HG02973 (cell line): Measurements from ENCODE around the gene ZNF654.
"Not testable (repeated sequence)": the region's sequence is repeated elsewhere in the genome, so short reads cannot be mapped to it uniquely, and the experiment has no call there.

Source experiments
- ATAC-seq: cut with Tn5 transposase; IDR thresholded peaks from one replicate; pipeline ENCODE4 v1.9.1; 2021; ENCODE audit warnings: moderate library complexity; ENCODE audit not compliant: unreplicated experiment

The ZNF654 gene

DNA sequence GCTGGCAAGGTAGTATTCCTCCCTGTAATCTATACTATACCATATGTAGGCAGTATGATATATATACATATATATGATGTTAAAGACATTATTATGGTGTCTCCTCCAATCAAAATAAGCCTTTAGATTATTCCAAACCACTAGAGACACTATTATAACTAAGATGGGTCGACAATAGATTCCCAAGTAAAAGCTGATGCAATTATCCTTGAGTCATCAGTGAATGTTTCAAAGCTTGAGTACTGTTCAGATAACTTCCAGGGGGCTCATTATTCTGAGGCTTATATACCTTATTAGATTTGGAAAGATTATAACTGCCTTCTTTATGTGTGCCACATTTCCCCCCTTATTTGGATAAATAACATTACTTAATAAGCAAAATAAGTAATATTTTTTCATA, 78.8 kb downstream of the ZNF654 start:
- ATAC-seq: no peak

DNA sequence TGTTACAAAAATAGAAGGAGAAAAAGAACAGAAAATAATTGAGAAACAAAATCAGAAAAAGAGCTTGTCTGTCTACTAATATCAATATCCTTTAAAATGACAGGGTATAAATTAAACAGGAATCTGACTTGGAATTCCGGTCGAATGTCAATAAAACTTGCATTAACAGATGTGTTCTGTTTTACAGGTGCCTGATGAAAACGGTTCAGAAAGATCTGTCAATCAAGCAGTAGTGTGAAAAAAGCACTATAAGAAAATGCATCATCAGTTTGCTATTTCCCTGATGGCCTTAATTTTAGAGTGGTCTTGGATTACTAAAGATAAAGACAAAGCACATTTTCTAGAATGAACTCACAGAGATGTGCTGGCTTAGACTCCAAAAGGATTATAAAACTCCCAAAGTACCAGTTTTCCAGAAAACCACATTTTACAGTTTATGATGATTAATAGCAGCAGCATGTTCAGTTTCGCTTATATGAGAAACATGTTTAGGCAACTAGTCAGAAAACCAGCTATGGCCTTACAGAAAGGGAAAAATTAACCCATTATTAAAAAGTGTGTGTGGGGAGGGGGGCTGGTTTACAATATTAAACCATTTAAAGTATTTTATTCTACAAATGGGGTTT, 82.5 kb downstream of the ZNF654 start:
- ATAC-seq: peak; percentile 30

DNA sequence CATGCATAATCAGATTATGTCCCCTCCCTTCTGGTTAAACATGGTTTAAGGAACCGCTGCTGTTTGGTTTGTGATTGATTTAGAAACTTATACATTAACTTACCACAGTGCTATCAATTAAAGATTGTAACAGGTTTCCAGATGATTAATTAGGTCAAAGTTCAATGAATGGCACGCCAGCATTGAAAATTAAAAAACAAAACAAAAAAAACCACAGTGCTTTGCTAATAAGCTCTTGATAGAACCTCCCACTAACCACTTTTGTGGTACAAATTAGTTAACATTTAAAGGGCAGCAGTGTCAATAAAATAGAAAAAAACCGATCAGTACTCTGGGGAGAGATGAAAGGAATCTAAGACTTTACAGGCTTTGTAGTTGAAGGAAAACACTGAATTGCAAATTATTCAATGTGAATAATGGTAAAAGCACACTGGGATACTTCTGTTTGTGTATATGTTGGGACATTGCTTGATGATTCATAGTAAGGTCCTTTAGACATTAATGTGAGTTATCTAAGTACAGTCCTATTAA, 83.1 kb downstream of the ZNF654 start:
- peak; percentile 42 for ATAC-seq

DNA sequence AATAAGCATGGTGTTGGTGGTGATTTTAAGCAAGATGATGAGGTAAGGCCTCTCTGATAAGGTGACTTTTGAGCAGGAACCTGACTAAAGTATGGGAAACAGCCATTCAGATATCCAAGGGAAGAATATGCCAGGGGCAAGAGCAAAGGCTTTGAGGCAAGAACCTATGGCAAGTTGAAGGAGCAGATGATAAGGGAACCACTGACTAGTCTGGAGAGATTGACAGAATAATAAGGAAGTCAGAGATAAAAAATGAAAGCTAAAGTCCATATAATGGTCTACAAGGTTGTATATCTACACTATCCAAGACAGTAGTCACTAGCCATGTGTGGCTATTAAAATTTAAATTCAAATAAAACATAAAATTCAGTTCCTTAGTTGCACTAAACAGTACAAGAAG, 88.2 kb downstream of the ZNF654 start:
- ATAC-seq: no peak

DNA sequence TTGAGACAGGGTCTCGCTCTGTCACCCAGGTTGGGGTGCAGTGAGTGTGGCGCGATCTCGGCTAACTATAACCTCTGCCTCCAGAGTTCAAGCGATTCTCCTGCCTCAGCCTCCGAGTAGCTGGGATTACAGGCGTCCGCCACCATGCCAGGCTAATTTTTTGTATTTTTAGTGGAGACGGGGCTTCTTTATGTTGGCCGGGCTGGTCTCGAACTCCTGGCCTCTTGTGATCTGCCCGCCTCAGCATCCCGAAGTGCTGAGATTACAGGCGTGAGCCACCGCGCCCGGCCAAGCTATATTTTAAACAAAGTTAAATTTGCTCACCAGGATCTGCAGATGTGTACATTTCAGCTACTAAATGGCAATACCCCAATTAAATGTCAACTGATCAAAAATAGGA, 89.6 kb downstream of the ZNF654 start:
- no peak for ATAC-seq

DNA sequence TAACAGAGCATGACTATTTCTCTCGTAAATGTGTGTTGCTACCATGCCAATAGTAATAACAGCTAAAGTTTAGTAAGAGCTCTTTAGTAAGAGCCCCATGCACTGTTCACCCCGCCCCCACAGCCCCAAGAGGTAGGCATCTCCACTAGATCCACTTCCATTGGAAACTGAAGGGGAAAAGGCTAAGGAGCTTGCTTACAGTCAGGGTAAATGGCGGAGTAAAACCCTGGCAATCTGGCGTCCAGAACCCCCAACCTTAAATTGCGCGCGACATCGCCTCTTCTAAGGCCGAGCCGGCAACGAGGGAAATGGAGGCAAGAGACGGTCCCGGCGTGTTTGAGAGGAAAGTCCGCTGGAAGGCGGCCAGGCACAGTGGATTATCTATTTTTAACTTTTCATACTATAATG, 90.0 kb downstream of the ZNF654 start:
- ATAC-seq: peak; percentile 7

DNA sequence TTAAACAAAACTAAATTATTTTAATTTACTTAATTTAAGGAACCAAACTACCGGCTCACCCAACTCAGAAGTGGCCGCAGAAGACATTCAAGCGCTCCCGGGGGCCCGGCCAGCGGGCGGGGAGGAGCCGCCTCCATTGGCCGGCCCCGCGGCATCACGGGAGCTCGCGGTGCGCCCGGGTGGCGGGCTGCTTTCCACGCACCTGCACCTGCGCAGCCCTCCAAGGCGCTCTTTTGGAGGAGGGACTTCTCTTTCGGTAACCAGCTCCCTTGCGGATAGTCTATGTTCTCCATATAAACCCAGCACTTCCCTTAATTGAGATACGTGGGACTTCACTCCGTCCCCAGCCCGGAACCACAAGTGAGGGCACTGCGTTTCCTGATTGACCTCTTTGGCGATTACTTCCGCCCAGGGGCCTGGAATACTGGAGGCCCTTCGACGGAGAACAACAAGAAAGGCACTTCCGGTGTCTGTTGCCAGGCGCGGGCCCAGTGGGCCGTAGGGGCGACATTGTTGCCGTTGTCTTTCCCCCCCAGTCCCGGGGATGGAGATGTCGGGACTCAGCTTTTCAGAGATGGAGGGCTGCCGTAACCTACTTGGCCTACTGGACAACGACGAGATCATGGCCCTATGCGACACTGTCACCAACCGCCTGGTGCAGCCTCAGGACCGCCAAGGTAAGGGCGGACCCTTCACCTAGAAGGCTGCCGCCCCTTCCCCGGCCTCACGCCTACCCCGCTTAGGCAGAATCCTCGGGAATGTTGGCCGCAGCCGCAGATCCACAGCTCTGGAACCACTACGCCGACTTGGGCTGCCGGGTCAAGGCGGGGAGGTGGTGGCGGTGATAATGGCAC, 90.7 kb downstream of the ZNF654 start, which contains the start of gene C3orf38:
TSS of gene C3orf38 (plus strand) at position 451 of the 854 bp plus-strand sequence. CDS start at position 545, 94 bp downstream.
- ATAC-seq: peak; percentile 63

DNA sequence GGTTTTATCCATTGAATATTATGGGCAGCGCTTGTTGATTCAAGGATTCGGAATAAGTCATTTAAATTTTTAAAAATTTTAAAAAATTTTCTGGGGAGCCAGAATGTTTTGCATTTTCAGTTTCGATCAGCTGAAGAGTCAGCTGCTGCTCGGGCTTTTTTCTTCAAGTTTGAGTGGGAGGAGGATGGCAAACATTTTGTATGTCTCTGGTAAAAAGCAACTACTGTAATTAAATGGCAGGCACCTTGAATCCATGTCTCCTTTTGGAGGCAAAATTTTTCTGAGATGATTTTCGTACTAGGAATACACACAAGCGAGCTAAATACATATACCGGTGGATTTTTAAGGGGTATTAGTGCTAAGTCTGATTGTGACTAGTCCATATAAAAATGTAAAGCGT, 91.3 kb downstream of the ZNF654 start:
- peak; percentile 33 for ATAC-seq

DNA sequence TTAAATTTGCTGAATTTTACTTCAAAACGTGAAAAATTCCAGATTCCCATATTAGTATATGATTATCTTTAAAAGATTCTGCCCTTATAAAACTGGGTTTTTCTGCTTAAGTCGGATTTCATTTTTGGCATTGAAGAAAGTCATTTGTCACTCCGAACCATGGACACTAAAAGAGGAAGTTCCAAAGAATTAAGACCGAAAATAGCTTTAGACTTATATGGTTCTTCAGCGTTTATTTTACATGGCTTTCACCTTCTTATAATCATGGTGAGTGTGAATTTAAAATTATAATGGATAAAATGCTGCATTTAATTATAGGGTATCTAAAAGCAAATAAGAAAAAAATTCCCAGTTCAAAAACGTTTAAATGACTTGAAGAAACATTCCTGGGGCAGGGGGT, 91.8 kb downstream of the ZNF654 start:
- ATAC-seq: no peak

DNA sequence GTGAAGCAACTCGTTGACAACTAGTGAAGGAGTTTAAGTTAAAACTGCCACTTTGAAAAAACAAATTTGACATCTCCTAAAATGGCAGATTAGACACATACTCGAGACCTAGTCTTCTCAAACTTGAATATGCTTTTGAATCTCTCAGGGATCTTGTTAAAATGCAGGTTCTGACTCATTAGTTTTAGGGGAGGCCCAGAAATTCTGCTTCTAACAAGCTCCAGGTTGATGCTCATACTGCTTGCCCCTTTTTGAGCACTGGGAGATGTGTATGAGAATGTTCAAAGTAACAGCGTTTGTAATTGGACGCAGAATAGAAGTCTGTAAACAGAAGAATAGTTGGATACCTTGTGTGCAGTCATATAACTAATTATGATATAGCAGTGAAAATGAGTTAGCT, 92.3 kb downstream of the ZNF654 start:
- ATAC-seq: no peak

DNA sequence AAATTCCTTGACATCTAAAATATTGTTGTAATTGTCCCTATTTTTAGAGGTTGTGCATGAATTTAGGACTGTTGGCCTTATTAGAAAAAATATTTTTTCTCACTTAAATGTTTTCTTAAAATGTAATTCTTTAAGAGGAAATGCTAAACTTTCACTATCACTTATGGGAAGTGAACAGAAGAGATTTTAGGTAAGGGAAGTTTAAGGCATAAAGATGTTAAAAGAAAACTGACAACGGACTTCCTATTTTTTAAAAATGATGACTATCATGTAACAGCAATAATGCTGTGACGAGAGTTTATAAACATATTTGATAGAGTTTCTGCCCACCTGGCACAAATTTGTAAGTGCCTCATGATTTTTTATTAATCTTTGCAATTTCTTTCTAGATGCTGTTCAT, 93.8 kb downstream of the ZNF654 start:
- no peak for ATAC-seq

DNA sequence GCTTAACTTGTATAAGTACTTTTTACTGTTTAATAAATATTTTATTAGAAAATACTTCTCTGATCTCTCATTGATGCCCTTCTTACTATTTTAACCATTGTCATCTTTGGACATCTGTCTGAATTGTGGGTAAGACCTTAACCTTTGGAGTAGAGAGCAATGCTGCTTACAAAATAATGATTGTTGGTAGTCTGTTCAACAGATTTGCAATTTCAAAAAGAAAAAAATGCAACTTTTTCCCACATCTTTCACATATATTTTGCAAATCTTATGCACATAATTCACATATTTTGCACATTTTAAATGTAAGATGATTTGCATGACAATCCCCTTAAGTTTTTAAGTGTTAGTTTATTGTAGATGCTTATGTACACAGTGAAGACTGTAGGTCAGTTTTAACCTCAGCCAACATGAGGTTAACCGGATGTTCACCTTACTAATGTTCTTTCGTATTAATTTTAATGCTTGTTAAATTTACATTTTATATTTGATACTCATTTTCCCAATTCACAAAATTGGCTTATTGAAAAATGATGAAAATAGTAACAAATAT, 107.4 kb downstream of the ZNF654 start:
- ATAC-seq: no peak

DNA sequence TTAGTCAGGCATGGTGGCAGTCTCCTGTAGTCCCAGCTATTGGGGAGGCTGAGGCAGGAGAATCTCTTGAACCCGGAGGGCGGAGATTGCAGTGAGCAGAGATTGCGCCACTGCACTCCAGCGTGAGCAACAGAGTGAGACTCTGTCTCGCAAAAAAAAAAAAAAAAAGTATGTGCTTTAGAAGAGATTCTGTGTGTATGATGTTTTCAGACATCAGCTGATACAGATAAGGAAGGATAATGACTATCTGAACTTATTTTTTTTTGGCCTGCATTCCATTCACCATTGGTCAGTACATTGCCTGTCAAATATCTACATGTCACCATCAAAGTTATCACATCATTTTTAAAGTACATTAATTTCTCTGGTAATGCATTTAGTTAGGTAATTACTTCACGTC, 108.1 kb downstream of the ZNF654 start:
- ATAC-seq: no peak

DNA sequence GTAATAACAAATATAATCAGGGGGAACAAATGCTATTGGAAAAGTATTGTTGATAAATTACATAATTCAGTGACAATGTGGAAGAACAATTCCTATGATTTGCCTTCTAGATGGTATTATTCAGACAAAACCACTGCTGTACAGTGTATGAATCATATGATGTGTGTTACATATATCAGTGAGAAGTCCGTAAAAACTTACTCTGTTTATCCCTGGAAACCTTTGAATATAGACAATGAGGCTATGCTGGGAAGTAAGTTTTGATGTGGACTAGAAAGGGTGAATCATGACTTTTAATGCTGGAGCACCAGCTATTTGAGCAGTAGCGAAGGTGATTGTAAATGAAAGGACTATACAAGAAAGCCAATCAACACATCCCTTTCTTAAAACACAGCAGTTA, 108.6 kb downstream of the ZNF654 start:
- no peak for ATAC-seq

DNA sequence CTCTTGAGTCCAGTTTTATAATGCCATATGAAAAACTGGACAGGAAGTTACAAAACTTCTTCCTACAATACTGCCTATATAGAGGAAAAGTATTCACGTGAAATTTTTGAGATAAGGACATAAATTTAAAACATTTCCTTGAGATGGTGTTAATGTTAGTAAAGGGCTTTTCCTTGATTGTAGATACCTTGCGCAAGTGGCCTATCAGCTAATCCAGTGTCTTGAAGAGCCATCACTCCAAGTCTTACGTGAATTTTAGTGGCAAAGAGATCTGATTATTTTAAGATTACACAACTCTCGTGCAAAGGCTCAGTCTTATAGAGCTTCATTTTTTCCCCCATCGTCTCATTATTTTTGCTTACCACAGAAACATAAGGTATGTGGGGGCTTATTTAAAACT, 109.1 kb downstream of the ZNF654 start:
- ATAC-seq: no peak

DNA sequence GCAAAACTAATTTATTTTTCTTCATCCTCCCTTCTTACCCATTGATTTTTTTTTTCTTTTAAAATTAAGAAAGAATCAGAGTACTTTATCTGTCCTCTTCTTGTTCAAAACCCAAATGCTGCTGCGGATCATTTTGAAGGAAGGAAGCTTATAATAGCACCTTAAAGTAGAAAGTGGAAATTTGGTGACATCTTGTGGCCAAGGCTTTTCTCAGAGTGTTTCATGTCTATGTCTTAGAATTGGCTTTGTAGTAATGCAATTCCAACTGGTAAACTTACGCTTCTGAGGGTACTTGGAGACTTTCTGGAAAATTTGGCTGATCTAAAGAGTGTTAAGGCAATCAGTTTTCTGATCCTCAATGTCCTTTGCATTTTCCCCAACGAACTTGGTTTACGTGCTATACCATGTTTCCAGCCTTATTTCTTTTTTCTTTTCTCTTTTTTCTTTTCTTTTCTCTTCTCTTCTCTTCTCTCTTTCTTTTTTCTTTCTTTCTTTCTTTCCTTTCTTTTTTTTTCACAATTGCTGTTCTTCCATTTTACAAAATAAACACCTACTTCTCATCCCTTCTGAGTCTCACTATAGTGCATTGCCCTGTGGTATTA, 121.4 kb downstream of the ZNF654 start:
- ATAC-seq: no peak

DNA sequence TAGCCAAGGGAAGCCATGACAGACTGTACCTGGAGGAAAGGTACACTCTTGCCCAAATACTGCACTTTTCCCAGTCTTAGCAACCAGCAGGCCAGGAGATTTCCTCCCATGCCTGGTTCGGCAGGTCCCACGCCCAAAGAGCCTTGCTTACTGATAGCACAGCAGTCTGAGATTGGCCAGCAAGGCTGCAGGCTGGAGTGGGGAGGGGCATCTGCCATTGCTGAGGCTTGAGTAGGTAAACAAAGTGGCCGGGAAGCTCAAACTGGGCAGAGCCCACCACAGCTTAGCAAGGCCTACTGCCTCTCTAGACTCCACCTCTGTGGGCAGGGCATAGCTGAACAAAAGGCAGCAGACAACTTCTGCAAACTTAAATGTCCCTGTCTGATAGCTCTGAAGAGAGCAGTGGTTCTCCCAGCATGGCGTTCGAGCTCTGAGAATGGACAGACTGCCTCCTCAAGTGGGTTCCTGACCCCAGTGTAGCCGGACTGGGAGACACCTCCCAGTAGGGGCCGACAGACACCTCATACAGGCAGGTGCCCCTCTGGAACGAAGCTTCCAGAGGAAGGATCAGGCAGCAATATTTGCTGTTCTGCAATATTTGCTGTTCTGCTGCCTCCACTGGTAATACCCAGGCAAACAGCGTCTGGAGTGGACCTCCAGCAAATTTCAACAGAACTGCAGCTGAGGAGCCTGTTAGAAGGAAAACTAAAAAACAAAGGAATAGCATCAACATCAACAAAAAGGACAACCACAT, 123.3 kb downstream of the ZNF654 start:
- ATAC-seq: not testable (repeated sequence)

DNA sequence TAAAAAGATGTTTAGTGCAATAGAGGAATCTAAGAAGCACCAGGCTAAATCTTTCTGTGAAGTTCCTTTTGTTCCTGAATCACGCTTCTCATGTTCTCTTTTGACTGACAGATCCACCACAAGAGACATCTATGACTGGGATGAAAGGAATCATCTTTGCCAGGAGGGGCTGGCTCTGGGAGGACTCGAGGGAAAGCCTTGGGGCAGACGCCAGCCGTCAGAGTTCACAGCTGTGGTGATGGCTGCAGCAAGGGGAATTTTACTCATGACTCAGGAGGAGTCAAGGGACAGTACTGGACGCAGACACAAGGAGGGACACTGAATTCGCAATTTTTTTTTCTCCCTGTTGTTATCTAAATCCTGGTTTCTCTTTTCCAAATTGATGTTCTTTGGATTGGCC, 129.4 kb downstream of the ZNF654 start:
- ATAC-seq: no peak

DNA sequence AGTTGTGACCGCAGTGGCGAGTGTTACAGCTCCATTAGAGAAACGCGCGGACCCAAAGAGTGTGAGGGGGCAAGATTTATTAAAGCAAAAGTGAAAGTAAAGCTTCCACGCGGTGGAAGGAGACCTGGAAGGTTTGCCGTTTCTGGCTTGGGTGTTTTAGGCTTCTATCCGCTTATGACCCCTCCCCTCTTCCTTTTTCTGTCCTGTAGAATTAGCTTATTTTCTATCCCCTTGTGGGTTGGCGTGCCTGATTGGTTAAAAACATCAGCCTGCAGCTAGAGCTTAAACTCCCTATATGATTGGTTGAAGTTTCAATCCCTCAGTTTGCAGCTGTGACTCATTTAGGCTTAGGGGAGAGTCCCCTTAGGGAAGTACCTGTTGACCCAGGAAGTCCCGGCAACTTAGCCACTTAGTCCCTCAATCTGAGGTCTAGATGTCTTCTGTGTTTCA, 130.3 kb downstream of the ZNF654 start:
- ATAC-seq: peak; percentile 98

DNA sequence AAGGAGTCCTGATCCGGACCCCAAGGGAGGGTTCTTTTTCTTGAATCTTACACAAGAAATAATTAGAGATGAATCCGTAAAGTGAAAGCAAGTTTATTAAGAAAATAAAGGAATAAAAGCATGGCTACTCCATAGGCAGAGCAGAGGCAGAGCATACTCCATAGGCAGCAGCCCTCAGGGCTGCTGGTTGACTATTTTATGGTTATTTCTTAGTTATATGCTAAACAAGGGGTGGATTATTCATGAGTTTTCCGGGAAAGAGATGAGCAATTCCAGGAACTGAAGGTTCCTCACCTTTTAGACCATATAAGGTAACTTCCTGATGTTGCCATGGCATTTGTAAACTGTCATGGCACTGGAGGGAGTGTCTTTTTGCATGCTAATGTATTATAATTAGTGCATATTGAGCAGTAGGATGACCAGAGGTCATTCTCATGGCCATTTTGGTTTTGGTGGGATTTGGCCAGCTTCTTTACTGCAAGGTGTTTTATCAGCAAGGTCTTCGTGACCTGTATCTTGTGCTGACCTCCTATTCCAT, 132.9 kb downstream of the ZNF654 start:
- no peak for ATAC-seq
